GM12891 (cell line): Measurements from ENCODE around the gene FILIP1.
A peak's percentile ranks its signal among the peaks of the same experiment; 100 is the strongest.

Experiments used
- DNase-seq: peaks from one replicate; pipeline ENCODE4 v3.0.0; 2011; ENCODE audit warnings: low spot score; ENCODE audit not compliant: insufficient read length
- FAIRE-seq: peaks from 2 replicates; lab custom pipeline; 2011; peaks lifted over from hg19 to GRCh38; lab: Jason Lieb, UNC
- PAX5 ChIP-seq: IDR thresholded peaks from 2 replicates; pipeline ENCODE4 v1.6.1; 2011; ENCODE audit warnings: low read length, moderate library complexity, mild to moderate bottlenecking; ENCODE audit not compliant: insufficient read depth, severe bottlenecking
- POLR2A ChIP-seq: IDR thresholded peaks from 2 replicates; pipeline ENCODE4 v1.6.1; 2011; ENCODE audit warnings: low read depth, low read length, control low read depth
- POLR2AphosphoS5 ChIP-seq: IDR thresholded peaks from 2 replicates; pipeline ENCODE4 v1.6.1; 2011; ENCODE audit warnings: low read depth, low read length, control low read depth
- POU2F2 ChIP-seq: IDR thresholded peaks from 2 replicates; pipeline ENCODE4 v1.6.1; 2011; ENCODE audit warnings: low read depth, mild to moderate bottlenecking, control low read depth, low read length, moderate library complexity
- SPI1 ChIP-seq: IDR thresholded peaks from 2 replicates; pipeline ENCODE4 v1.6.1; 2011; ENCODE audit warnings: low read depth, low read length, control low read depth
- TAF1 ChIP-seq: IDR thresholded peaks from 2 replicates; pipeline ENCODE4 v1.6.1; 2011; ENCODE audit warnings: low read depth, low read length, control low read depth

FILIP1 gene

DNA sequence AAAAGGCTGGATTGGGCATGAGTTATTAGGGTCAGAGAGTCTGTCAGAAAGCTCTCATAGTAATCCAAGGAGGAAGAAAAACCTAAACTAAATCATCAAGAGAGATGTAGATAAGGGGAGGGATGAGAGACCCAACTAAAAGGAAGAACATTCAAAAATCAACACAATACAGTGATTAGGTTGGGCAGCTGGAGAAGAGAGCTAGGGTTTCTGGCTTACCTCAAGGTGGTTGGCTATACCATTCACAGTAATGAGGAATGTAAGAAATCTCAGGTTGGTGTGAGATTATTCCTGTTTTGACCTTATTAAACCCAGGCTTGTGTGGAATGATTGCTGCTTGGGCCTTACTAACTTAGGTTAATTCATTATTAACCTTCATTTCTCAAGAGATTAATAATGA, 243.8 kb downstream of the FILIP1 start:
- no peak for FAIRE-seq
- no peak for DNase-seq
- TF ChIP-seq POLR2AphosphoS5 (no peak), PAX5 (no peak), POLR2A (no peak), POU2F2 (no peak), SPI1 (no peak), TAF1 (no peak)

DNA sequence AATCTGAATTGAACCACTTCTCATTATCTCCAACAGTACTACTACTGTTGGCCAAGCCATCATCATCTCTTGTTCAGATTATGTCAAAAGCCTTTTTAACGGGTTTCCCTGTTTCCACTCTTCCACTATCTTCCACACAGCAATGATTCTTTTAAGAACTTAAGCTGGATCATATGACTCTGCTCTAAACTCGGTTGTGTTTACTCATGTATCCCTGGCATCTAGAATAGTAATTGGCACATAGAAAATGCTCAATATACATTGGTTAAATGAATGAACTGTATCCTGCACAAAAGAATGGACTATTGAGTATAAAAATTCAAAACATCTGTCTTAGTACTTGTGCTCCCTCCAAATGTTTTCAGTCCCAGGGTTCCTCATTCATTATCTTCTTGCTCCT, 247.2 kb downstream of the FILIP1 start:
- FAIRE-seq (no peak), DNase-seq (no peak)

DNA sequence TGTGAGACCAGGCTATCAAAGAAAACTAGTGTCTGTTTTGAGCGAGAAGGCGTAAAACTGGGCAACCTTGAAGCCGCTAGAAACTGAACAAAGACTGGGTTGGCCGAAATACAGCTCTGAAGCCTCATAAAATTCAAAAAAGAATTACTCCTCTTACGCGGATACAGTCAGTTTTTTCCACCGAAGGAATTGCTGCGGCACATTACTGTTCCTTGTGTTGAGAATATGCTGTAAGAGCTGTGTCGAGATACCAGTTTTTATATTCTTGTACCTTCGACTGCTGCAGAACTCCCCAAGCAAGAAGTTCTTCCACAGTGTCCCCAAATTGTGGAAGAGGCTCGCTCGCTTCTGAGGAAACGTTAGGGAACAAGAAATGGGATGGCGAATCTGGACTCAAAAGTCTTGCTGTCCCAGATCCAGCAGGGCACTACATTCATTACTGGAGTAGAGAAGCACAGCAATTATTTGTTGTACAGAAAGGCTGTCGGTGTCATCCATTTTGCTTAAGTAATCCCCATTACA, 249.5 kb downstream of the FILIP1 start:
- FAIRE-seq (peak; percentile 9), DNase-seq (no peak)
- TF ChIP-seq SPI1 (no peak), POLR2A (no peak), TAF1 (no peak)

More for the DNA sequence above, 247.2 kb downstream of the FILIP1 start:
- TF ChIP-seq SPI1 (no peak), TAF1 (no peak), PAX5 (no peak), POLR2AphosphoS5 (no peak), POU2F2 (no peak), POLR2A (no peak)

GRCh38 chr6:75243333-75244062, 250.1 kb downstream of the FILIP1 start, which contains the start of gene COX7A2:
COX7A2 (minus strand) TSS chr6:75243801; CDS start chr6:75243734, 67 bp downstream.
- FAIRE-seq = peak; percentile 99
- peak; percentile 97 for TF ChIP-seq POLR2A
- TF ChIP-seq POLR2AphosphoS5 = peak; percentile 97
- peak; percentile 29 for TF ChIP-seq PAX5
- peak; percentile 90; the same call in 1 of the 2 replicates for TF ChIP-seq TAF1
- TF ChIP-seq SPI1 = peak; percentile 80
- TF ChIP-seq POU2F2 = peak; percentile 97
- peak; percentile 27 for DNase-seq
